Heart right ventricle (tissue), 16 donors: ENCODE results near the gene SLC29A3. TPM values are rescaled to one million over a fixed set of nuclear protein-coding genes. Genes with fewer than 3 reads are reported as not detected.

ENCODE experiments used
- ATAC-seq, 8 donors: fragments of 200-7000 bp; cut with Tn5 transposase; one replicate each; pipeline ENCODE4 v1.9.1; 2020; ENCODE audit warnings: mild to moderate bottlenecking in 8 of 8, moderate library complexity in 8 of 8, moderate number of reproducible peaks in 1 of 8
- DNase-seq, 2 donors: peaks; one replicate each; pipeline ENCODE4 v3.0.0-alpha.2; 2020
- H3K27ac ChIP-seq, 10 donors: fragments of 200-600 bp; sonication (generic) in 2 of 10; one replicate each; pipeline versions ENCODE4 v1.5.0 to v1.8.0; 2020 to 2022; ENCODE audit warnings: mild to moderate bottlenecking in 3 of 10
- H3K27me3 ChIP-seq, 7 donors: fragments of 200-600 bp; one replicate each; pipeline ENCODE4 v1.8.0; 2021 to 2022; ENCODE audit warnings: mild to moderate bottlenecking in 2 of 7
- H3K36me3 ChIP-seq, 9 donors: fragments of 200-600 bp; sonication (generic) in 1 of 9; one replicate each; pipeline versions ENCODE4 v1.5.0 to v1.8.0; 2020 to 2022; ENCODE audit warnings: mild to moderate bottlenecking in 2 of 9
- H3K4me1 ChIP-seq, 9 donors: fragments of 200-600 bp; sonication (generic) in 1 of 9; one replicate each; pipeline versions ENCODE4 v1.5.0 to v1.8.0; 2020 to 2022; ENCODE audit warnings: mild to moderate bottlenecking in 4 of 9
- H3K4me3 ChIP-seq, 10 donors: fragments of 200-600 bp; sonication (generic) in 2 of 10; one replicate each; pipeline versions ENCODE4 v1.5.0 to v1.8.0; 2020 to 2022; ENCODE audit warnings: mild to moderate bottlenecking in 7 of 10, moderate library complexity in 2 of 10
- H3K9me3 ChIP-seq, 11 donors: fragments of 200-600 bp in 10 of 11; sonication (generic) in 2 of 11; one replicate each; pipeline versions ENCODE4 v1.5.0 to v1.8.0; 2013 to 2022; ENCODE audit warnings: mild to moderate bottlenecking in 2 of 11, control low read depth in 1 of 11, moderate library complexity in 1 of 11
- CTCF ChIP-seq, 9 donors: fragments of 200-600 bp; sonication (generic) in 2 of 9; IDR thresholded peaks; one replicate each; pipeline versions ENCODE4 v1.5.0 to v1.8.0; 2021 to 2022; ENCODE audit warnings: antibody characterized with exemption in 9 of 9, mild to moderate bottlenecking in 5 of 9, moderate library complexity in 1 of 9
- WGBS, 2 donors: extraction: QIAGEN DNeasy Blood & Tissue Kit; methylation state at CpG; one replicate each; pipeline ENCODE4 v1.1.7; 2013; ENCODE audit warnings: inconsistent platforms in 1 of 2; 5-methylcytosine and 5-hydroxymethylcytosine counted together
- intact Hi-C, 10 donors: fragments of 100-400 bp; cut with DNase I; formaldehyde crosslinking; loops; one replicate each; pipeline versions ENCODE4 v1.11.1 to v1.14.2; 2022
- polyA plus RNA-seq, 2 donors: library from polyadenylated mRNA; stranded (reverse); fragments of 200-250 nt; gene quantifications; one replicate each; pipeline ENCODE4 v1.2.3, GENCODE V29; 2013
- total RNA-seq, 10 donors: library from RNA; stranded (reverse); fragmentation: NEBNext Ultra II Directional in 3 of 10; extraction: Animal tissue kit (Norgen Biotek cat#: 25700) in 3 of 10; gene quantifications; one replicate each; pipeline versions ENCODE4 v1.2.1 to v1.2.4, GENCODE V29; 2021 to 2023
- donor health status: Arrhythmogenic right ventricular cardiomyopathy.
- donor health status: ischemic (EF 13 %, LVEDD 7.1; RV severe dilation, severe dysfunction).
- donor health status: healthy with polysubstance abuse.
- donor health status: DM: no; HTN: yes; CAD: no.
- donor health status: DM: no; HTN: no; CAD: no.
- donor health status: ischemic (EF 25% LVEDD 6.9; RV normal size, moderate dysfunction).
- donor health status: ischemic (EF 25% LVEDD 5.7; RV mildly dilated, moderate dysfunction).
- donor health status: healthy.
- donor health status: DM: yes; HTN: yes; CAD: no.
- donor health status: Ischemic cardiomyopathy.
- donor health status: ischemic (EF 35%, LVEDD 5.7; RV mildly dilated, moderate dysfunction).
- donor health status: nonischemic (EF 11% LVEDD 7.7; RV severe dilation, severe dysfunction).
- donor health status: DM: yes; HTN: yes; CAD: no.
- donor health status: PGD.
- donor health status: ischemic (EF 29% LVEDD 5.4; RV normal size, mild dysfunction).
- donor health status: nonischemic (EF 23%, LVEDD 6.1; RV moderate dilation, normal function).

The SLC29A3 gene
- total and polyA plus RNA-seq, 12 donors, result 0.89 to 3.5 (median 1.2) TPM

GRCh38 chr10:71344993-71345480 is 26.0 kb downstream of the SLC29A3 start:
- peaks cover 0 to 16% (median 0%) of the 10 kb centered on the region in 9 donors for H3K4me1 ChIP-seq
- H3K4me3 ChIP-seq, result no peak overlapping the region
- 82% methylated on average over 3 of the region's 3 CpGs for WGBS, 2 donors
- peaks cover 0 to 4% (median 0%) of the 10 kb centered on the region in 9 donors for H3K36me3 ChIP-seq
- no peak overlapping the region for H3K27ac ChIP-seq
- no peak for DNase-seq
- intact Hi-C loops, result no loop called here
- no peaks in the 10 kb centered on the region for H3K9me3 ChIP-seq
- H3K27me3 ChIP-seq, result no peaks in the 10 kb centered on the region
- no peak for TF ChIP-seq CTCF (IDR thresholded peaks at IDR 0.05)
- ATAC-seq, result no peak

GRCh38 chr10:71345694-71346093 is 26.6 kb downstream of the SLC29A3 start:
- no peak overlapping the region for H3K4me3 ChIP-seq
- ATAC-seq (no peak), DNase-seq (no peak)
- intact Hi-C loops, result loop anchor here in 1 of 10 donors (2.0 kb wide), 1 partner anchor 43 kb away; no protein-coding TSS in a partner anchor
- no peak overlapping the region for H3K27ac ChIP-seq
- H3K36me3 ChIP-seq, result no peaks in the 10 kb centered on the region
- 73 to 81% methylated on average over 10 of the region's 10 CpGs for WGBS, 2 donors
- H3K9me3 ChIP-seq, result no peaks in the 10 kb centered on the region
- TF ChIP-seq CTCF (IDR thresholded peaks at IDR 0.05), result no peak
- H3K4me1 ChIP-seq, result peaks cover 0 to 16% (median 0%) of the 10 kb centered on the region in 9 donors
- H3K27me3 ChIP-seq, result no peaks in the 10 kb centered on the region

- no peak overlapping the region for H3K4me3 ChIP-seq
- no peaks in the 10 kb centered on the region for H3K9me3 ChIP-seq
- no peak overlapping the region for H3K27ac ChIP-seq
- no peak for ATAC-seq
- H3K4me1 ChIP-seq, result peaks cover 0 to 21% (median 0%) of the 10 kb centered on the region in 9 donors
- intact Hi-C loops, result loop anchor here in 1 of 10 donors (2.0 kb wide), 1 partner anchor 42 kb away; no protein-coding TSS in a partner anchor
- 55 to 91% methylated on average over 3 of the region's 3 CpGs for WGBS, 2 donors
- DNase-seq, result no peak
- H3K36me3 ChIP-seq, result peaks cover 0 to 6% (median 0%) of the 10 kb centered on the region in 9 donors
- TF ChIP-seq CTCF (IDR thresholded peaks at IDR 0.05), result no peak
- no peaks in the 10 kb centered on the region for H3K27me3 ChIP-seq
Observed at GRCh38 chr10:71346731-71347130, 27.7 kb downstream of the SLC29A3 start.

GRCh38 chr10:71347587-71348395 is 28.7 kb downstream of the SLC29A3 start:
- H3K36me3 ChIP-seq, result peaks cover 0 to 7% (median 0%) of the 10 kb centered on the region in 9 donors
- no peak overlapping the region for H3K4me3 ChIP-seq
- no peak for ATAC-seq
- no peak for TF ChIP-seq CTCF (IDR thresholded peaks at IDR 0.05)
- DNase-seq, result no peak
- intact Hi-C loops, result loop anchor here in 1 of 10 donors (2.0 kb wide), 1 partner anchor 41 kb away; no protein-coding TSS in a partner anchor
- no peak overlapping the region for H3K27ac ChIP-seq
- H3K27me3 ChIP-seq, result no peaks in the 10 kb centered on the region
- H3K9me3 ChIP-seq, result no peaks in the 10 kb centered on the region
- peaks cover 0 to 24% (median 0%) of the 10 kb centered on the region in 9 donors for H3K4me1 ChIP-seq
- 74 to 77% methylated on average over 14 of the region's 14 CpGs for WGBS, 2 donors
